NCI-H2107 treated with DMSO at 0.1 percent for 48 hours (cell line): ENCODE results near the gene KLHL6.
"Not testable (repeated sequence)": the region's sequence is repeated elsewhere in the genome, so short reads cannot be mapped to it uniquely, and the experiment has no call there.

ENCODE experiments used
- DNase-seq: peaks from one replicate; lab custom pipeline; 2025; ENCODE audit not compliant: unreplicated experiment; lab: John Stamatoyannopoulos, UW

Gene KLHL6

DNA sequence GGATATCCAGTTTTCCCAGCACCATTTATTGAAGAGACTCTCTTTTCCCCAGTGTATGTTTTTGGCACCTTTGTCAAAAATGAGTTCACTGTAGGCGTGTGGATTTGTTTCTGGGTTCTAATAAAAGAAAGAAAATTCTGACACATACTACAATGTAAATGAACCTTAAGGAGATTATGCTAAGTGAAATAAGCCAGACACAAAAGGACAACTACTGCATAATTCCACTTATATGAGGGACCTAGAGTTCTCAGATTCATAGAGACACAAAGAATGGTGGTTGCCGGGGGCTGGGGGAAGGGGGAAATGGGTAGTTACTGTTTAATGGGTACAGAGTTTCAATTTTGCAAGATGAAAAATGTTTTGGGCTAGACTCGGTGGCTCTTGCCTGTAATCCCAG lies 14.7 kb upstream of the KLHL6 start:
- not testable (repeated sequence) for DNase-seq

DNA sequence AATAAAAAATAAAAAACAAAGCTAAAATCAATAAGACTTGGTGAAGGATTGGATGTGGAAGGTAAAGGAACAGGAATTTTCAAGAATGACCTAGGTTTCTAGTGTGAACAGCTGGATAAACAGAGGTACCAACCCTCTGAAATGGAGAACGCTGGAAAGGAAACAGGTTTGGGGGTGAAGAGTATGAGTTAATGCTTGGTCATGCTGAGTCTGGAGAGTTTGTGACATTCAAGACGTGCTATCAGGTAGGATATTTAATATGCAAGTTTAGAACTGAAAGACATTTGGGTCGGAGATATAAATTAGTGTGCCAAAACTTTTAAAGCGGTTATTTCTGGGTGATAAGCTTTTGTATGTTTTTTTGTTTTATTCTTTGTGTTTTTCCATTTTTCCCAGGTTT lies 11.4 kb upstream of the KLHL6 start:
- no peak for DNase-seq

DNA sequence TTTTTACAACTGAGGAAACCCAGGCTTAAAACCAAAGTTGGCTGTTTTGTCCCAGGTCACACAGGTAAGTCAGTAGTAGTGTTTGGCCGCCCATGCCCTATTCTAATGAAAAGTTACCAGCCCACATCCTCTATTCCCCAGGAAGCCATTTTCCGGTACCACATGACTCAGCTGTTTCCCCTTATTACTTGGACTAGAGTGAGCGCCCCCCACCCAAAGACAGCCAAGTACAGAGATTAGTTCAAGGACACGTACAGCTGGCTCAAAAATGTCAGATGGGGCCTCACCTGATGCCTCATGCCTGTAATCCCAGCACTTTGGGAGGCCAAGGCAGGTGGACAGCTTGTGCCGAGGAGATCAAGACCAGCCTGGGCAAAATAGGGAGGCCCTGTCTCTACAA lies 8.5 kb upstream of the KLHL6 start:
- DNase-seq = no peak

DNA sequence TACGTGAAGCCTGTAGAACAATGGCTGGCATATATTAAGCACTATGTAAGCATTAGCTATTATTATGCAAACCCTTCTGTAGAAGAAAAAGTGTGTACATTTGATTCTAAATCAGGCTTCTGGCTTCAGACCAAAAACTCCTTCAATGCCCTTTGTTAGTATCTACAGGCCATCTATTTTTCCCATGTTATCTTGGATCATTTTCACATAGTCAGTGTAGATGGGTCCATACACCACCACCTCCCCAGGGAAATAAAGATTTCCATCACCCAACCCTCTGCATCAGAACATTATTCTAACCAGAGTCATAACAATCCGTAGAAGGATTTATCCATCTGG lies 8.0 kb upstream of the KLHL6 start:
- DNase-seq = peak; percentile 45

DNA sequence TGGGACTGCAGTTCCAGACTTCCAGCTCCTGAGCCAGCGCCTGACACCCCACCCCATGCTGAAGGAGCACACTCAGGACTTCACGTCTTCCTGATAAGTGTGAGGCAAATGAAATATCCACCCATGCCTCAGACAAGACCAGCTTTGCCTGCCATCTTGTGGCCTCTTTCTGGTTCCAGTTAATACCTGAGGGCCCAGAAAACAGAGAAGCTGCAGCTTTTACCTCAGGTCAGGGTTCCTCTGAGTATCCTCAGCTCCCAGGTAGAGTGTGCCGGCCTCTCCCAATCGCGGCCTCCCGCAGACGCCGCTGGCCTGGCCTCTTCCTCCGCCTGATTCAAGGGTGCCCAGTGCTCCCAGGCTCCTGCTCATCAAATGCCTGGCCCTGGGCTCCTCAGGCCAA lies 5.1 kb upstream of the KLHL6 start:
- DNase-seq = no peak

DNA sequence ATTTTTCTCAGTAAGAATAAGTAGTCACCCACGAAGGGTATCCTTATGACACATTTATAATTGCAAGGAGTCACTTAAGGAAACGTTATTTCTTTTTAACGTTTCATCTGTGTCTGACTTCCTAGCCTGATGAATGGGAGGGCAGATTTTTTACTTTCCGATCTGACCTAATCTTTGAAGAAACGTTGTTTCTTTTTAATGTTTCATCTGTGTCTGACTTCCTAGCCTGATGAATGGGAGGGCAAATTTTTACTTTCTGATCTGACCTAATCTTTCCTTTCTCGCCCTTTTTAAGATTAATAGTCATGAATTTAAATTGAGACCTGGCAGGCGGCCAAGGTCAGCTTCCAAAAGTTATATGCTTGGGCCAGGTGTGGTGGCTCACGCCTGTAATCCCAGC lies 3.0 kb upstream of the KLHL6 start:
- DNase-seq = no peak

DNA sequence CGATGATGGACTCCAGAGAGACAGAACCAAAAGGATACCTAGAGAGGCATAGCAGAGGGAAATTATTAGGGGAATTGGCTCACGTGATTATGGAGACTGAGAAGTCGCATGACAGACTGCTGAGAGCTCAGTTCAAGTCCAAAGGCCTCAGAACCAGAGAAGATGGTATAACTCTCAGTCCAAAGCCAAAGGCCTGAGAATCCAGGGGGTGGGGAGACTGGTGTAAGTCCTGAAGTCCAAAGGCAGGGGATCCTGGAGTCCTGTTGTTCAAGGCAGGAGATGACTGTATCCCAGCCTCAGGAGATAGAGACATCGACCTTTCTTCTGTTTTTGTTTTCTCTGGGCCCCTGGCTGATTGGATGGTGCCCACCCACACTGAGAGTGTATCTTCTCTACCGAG lies 1.2 kb upstream of the KLHL6 start:
- no peak for DNase-seq

DNA sequence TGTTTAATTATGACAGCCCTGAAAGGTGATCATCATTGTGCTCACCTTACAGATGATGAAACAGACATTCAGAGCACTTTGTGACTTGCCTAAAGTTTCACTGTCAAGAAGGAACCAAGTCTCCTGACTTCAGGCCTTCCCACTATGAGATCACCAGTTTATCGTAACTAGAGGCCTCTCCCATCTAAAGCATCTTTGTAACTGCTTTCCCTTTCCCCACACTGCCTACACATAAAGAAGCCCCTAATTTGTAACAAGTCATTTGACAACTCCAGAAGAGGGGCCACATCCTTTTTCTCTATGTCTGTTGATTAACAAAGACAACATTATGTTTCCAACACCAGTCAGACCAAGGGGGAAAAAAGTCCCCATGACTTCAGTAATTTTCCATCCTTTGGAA lies 1.1 kb downstream of the KLHL6 start:
- no peak for DNase-seq

DNA sequence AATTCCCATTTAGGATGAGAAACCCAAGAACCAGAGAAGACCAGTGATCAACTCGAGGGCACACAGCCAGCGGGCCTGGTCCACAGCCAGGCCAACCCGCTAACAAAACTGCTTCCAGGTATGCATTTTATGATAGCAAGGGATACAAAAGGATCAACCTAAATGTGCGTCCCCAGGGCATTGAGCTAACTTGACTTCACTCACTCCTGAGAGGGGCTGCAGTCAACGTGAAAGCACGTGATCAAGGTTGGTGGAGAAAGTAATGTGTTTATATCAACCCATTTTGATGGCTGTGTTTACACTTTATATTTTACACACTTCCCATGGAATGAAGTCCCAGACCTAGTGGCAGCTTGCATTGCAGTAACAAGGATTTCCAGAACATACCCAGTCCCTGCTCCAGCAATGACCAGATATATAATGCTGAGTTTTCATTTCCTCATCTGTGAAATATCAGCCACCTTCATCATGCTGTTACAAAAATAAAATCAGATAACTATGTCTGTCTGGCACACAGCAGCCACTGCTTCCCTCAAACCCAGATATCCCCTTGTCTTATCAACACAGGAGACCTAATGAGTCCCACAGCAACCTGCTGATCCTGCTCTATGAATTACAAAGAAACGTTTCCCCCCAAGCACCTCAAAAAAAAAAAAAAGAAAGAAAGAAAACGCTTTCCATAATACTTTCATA lies 2.0 kb downstream of the KLHL6 start:
- no peak for DNase-seq

DNA sequence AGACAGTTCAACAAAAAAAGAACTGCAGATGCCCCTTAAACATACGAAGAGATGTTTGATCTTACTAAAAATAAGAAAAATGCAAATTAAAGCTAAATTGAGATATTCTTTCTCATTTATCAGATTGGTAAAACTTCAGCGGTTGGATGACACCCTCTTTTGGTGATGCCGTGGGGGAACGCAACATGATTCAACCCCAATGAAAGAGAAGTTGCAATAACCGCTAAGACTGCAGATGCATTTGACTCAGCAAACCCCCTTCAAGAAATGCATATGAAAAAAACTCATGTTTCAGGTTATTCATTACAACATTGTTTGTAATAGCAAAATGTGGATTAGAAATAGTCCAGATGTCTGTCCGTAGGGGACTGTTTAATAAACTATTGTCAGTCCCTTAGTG lies 3.6 kb downstream of the KLHL6 start:
- DNase-seq = no peak

DNA sequence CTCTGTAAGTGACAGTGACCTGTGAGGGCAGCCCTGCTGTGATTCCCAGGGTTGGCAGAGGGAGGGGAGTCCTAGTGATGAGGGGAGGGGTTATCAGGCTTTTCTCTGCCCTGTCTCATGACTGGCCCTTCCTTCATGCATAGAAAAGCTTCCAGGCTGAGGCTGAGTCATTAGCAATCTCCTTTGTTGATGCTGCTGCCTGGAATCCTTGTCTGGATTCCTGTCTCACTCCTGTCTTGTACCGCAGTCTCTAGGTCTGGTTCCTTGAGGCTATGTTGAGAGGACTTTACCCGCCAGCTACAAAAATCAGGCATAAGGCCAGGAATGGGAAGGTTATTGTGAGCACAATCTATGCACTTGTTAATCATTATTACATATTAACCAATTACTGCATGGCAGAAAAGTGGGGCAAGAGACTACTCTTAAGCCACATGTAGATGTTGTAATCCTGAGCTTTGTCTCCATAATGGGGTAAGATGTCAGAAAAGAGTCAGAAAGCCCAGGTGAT lies 7.2 kb downstream of the KLHL6 start:
- DNase-seq = no peak

DNA sequence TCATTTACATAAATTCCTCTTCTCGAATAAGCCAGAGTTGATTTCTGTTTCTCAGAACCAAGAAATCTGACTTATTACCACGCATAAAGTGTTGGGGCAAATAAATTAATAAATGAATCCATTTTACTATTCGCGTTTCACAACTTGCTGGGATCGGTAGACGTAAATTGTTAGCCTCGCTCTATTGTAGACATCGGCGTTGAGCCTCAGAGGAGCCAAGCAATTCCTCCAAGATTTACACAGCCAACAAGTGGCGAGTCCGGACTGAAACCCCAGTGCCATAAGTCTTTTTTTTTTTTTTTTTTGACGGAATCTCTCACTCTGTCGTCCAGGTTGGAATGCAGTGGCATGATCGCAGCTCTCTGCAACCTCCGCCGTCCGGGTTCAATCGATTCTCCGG lies 8.9 kb downstream of the KLHL6 start:
- DNase-seq = no peak

DNA sequence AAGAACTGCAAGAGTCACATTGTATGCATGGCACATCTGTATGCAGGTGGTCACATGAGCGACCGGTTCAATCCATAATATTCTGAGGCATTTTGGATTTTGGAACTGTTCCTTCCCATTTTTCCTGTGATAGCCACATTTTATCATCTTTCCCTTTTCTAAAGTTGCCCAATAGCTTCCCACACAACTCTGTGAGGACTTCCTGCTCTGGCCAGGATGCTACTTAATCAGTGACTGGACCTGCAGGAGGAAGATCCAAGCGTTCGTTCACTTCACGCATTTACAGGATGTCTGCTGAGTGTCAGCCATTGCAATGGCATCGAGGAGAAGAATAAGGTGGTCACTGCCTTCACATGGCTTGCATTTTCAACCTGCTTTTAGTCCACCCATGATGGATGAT lies 9.8 kb downstream of the KLHL6 start:
- no peak for DNase-seq

DNA sequence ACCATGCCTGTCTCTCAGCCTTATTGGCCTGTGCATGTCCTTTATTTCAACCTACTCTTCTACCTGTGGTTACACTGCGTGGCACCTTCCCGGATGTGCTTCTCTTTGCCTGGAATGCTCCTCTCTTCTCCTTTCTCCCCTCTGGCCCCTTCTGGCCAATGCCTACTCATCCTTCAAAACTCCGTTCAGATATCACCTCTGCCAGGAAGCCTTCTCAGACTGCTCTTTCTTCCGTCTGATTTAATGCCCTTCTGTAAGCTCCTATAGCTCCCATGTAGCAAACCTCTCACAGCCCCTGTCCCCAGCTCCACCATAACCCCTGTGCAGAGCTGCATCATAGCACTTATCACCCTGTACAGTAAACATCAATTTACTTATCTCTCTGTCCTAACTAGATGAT lies 13.2 kb downstream of the KLHL6 start:
- DNase-seq = no peak

DNA sequence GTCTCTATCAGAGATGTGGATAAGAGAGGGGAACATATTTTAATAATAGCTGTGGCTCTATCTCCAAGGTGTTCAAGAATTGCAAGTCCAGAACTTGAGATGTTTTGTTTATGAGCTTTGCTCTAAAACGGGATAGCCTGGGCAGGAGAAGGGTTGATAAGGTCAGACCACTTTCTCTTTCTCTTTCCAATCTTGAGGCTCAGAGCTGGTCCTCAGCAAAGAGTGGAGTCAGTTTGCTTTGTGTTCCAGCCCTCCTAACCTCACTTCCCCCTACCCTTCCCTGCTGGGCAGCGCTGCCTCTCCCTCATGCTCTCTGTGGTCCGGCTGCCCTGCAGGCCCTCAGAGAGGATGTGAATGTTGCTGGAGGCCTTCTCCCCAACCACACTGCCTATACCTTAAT lies 13.8 kb downstream of the KLHL6 start:
- no peak for DNase-seq

DNA sequence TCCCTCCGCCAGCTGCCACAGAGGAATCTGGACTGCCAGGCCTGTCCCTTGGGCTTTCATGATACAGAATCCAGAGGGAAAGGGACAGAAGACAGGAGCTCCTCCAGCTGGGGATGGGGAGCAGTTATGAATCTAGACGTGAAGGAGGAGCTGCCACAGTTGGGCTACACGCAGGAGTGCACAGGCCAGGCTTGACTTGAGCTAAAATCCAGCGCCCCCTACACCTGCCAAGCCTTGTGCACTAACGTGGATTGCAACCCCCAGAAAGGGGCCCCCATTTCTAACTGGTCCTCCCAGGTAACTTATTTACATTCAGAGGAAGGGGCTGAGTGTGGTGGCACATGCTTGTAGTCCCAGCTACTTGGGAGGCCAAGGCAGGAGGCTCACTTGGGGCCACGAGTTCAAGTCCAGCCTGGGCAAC lies 14.3 kb downstream of the KLHL6 start:
- peak; percentile 34 for DNase-seq

DNA sequence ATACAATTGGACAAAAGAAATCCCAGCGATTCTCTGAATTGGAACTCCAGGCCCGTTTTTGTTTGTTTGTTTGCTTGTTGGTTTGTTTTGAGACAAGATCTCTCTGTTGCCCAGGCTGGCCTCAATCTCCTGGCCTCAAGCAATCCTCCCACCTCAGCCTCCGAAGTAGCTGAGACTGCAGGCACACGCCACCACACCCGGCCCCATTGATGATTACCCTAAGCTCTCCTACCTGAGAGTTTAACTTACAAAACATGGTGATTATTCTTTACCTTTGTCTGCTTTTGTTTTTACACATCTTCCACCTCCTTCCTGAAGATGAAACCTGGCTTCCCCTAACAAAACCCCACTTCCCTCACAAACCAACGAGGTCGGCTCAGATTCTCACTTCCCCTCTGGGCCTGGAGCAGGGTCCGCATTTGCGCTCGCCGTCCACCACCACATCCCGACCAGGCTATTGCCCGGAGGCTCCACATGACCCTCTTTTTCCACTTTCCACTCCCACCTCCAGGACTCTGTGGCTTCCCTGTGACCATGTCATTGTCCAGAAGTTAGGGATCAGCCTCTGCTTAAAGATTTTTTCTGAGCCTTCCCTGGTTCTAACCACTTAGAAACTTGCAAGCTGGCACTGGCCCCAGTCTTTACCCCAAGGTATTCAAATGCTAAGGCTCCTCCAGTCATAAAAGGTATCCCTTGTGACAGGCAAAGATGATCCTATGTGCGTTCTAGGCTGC lies 14.8 kb downstream of the KLHL6 start:
- no peak for DNase-seq

DNA sequence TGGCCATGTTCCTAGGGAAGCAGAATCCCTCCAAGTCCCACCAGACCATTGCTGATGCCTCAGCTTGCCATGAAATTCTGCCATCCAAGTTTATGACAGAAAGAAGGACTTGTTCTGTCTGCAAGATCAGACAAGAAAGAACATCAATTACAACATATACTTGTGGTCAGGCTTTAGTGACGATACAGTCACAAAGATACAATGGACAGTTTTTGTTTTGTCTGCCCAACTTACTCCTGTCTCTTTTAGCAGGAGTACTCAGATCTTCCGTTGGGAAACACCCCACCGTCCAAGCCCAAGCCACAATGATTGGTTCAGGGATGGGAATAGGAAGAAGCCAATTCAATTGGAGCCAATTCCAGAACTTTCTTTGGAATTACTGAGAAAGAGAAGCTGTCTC lies 15.7 kb downstream of the KLHL6 start:
- DNase-seq = no peak

DNA sequence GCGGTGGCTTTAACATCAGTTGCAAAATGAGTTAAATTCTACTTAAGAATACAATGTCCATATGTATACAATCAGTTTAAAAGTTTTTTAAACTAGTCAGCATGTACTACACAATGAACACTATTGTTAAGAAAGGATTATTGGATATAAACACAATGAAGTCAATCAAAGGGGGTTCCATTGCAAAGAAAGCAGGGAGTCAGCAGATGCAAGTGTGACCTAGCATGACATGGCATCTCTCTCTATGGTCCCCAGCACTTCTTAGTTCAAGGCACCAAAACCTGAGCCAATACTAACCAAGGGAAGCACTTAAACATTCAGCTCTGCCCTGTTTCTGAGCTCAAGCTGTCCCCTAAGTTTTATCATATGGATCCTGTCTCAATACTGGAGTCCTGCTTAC lies 17.0 kb downstream of the KLHL6 start:
- no peak for DNase-seq

DNA sequence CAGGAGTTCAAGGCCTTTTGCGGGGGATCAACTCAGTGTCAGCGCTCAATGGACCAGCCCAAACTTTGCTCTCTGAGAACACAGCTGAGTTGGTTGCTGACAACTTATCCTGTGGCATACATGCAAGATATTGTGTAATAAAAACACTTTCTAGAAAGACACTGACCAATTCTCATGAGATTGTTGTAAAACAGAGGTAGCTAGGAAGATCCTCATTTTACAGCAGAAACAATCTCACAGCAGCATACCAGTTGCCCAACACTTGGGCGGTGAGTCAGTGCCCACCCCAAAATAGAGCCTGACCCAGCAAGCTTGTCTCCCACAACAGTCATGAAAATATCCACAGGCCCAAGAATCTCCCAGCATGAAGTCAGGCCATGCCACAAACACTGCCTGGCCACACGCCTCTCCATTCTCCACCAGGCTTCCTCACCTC lies 18.2 kb downstream of the KLHL6 start:
- no peak for DNase-seq

DNA sequence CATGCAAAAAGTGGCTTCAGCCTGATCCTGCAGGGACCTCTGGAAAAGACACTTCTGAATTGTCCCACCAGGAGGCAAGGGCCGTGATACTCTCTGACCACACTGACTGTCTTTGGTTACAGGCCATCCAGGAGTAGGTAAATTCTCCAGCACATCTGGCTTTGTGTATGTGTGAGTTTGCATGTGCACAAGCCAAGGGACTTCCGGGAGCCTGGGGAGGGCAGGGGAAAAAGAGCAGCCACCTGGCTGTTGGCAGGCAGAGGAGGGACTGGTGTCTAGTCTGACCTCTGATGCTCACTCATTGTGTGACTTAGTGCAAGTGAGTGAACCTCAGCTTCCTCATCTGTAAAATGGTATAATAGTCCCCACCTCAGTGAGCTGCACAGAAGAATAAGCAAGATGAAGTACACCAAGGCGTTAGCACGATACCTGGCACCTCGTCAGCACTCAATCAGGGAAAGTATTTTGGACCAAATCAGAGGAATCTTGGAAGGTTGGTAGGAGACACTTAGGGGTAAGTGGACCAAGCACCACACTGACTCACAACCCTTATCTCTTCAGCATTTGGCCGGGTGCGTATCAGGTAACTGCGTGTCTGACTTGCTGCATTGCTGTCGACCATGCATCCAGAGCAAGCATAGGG lies 19.1 kb downstream of the KLHL6 start:
- no peak for DNase-seq

DNA sequence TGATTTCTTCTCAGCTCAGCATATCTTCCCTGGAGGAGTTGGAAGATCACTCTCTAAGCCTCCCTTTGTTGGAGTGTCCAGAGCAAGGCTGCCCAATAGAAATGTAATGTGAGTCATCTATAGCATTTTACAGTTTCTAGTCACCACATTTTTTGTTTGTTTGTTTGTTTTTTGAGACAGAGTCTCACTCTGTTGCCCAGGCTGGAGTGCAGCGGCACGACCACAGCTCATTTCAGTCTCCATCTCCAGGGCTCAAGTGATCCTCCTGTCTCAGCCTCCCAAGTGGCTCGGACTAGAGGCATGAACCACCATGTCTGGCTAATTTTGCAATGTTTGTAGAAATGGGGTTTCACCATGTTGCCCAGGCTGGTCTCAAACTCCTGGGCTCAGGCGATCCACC lies 21.3 kb downstream of the KLHL6 start:
- no peak for DNase-seq
